ENCODE results near the gene ZNF224. TPM values are rescaled to one million over a fixed set of nuclear protein-coding genes. Genes with fewer than 3 reads are reported as not detected.

ZNF224 gene
- polyA plus RNA-seq, 1 of the 3 experiments (the other 2 are of a cell fraction) = 13.9 TPM

- TF ChIP-seq REST (IDR thresholded peaks at IDR 0.05; ENCODE audit: low read depth, low read length) = no peak
- no peak for TF ChIP-seq RXRA (IDR thresholded peaks at IDR 0.05; ENCODE audit: borderline replicate concordance, low read depth)
These were observed 21.4 kb upstream of the ZNF224 start (continued) for GRCh38 chr19:44072543-44073401.

GRCh38 chr19:44076325-44076724 is 17.8 kb upstream of the ZNF224 start:
- no peaks in the 10 kb centered on the region for H3F3A ChIP-seq (replicated peaks; ENCODE audit: insufficient read depth)
- H3K36me3 ChIP-seq (replicated peaks in 1 of 2; ENCODE audit: control insufficient read depth in 1 of 2, insufficient read depth in 2 of 2, low read length in 1 of 2) = peaks cover 16 to 27% of the 10 kb centered on the region in 2 experiments
- H3K4me3 ChIP-seq (ENCODE audit: low read depth in 2 of 2, low read length in 1 of 2) = no peak overlapping the region
- H3K9me2 ChIP-seq = no peaks in the 10 kb centered on the region
- H3K4me2 ChIP-seq = no peak overlapping the region
- POLR2A ChIA-PET = no interaction called here
- H3K9ac ChIP-seq = no peak overlapping the region
- WGBS (ENCODE audit: low lambda C conversion rate) = 84% methylated on average over 2 of the region's 2 CpGs
- no peak overlapping the region for H2AFZ ChIP-seq (ENCODE audit: low read depth)
- H3K27ac ChIP-seq (ENCODE audit: low read depth in 2 of 2, low read length in 1 of 2) = no peak overlapping the region
- no peak for DNase-seq
- H3K9me3 ChIP-seq = no peaks in the 10 kb centered on the region
- H4K20me1 ChIP-seq (ENCODE audit: insufficient read depth) = no peaks in the 10 kb centered on the region
- H3K79me2 ChIP-seq (ENCODE audit: insufficient read depth) = peaks cover 8% of the 10 kb centered on the region; the same call in 1 of the 2 replicates
- no peaks in the 10 kb centered on the region for H3K27me3 ChIP-seq (ENCODE audit: insufficient read depth)
- no peak for TF ChIP-seq CTCF (IDR thresholded peaks at IDR 0.05)
- no peak for TF ChIP-seq JUND (IDR thresholded peaks at IDR 0.05)
- no peak for TF ChIP-seq TCF12 (IDR thresholded peaks at IDR 0.05)
- no peak for TF ChIP-seq RXRA (IDR thresholded peaks at IDR 0.05; ENCODE audit: borderline replicate concordance, low read depth)
- TF ChIP-seq EZH2phosphoT487 (IDR thresholded peaks at IDR 0.05; ENCODE audit: borderline replicate concordance, low read depth) = no peak
- TF ChIP-seq PBX3 (IDR thresholded peaks at IDR 0.05) = no peak
- TF ChIP-seq MEF2A (IDR thresholded peaks at IDR 0.05; ENCODE audit: borderline replicate concordance, low read depth) = no peak
- TF ChIP-seq TEAD4 (IDR thresholded peaks at IDR 0.05; ENCODE audit: borderline replicate concordance, insufficient read depth) = no peak
- TF ChIP-seq TAF1 (IDR thresholded peaks at IDR 0.05; ENCODE audit: borderline replicate concordance, low read depth, low read length) = no peak
- TF ChIP-seq MAX (IDR thresholded peaks at IDR 0.05; ENCODE audit: low read depth) = no peak
- TF ChIP-seq SIN3A (IDR thresholded peaks at IDR 0.05; ENCODE audit: borderline replicate concordance, low read depth, low read length) = no peak
- TF ChIP-seq GATA2 (CRISPR knock-in tag; IDR thresholded peaks at IDR 0.05) = no peak
- no peak for TF ChIP-seq ELF1 (IDR thresholded peaks at IDR 0.05)
- TF ChIP-seq NRF1 (IDR thresholded peaks at IDR 0.05; ENCODE audit: low read depth, low read length) = no peak
- TF ChIP-seq FOSL2 (IDR thresholded peaks at IDR 0.05; ENCODE audit: borderline replicate concordance, low read depth) = no peak
- H3K4me1 ChIP-seq (ENCODE audit: control insufficient read depth in 1 of 2, insufficient read depth in 2 of 2, low read depth in 1 of 2, low read length in 1 of 2) = peaks cover 0 to 6% of the 10 kb centered on the region in 2 experiments; a peak in 1 of 4 replicates
- CTCF ChIA-PET = no interaction called here

All from SK-N-SH (cell line).